HFF-Myc (cell line): ENCODE results near the gene CDH2.

Experiments used
- DNase-seq: peaks from one replicate; pipeline ENCODE4 v3.0.0-alpha.2; 2011; ENCODE audit warnings: low read depth; ENCODE audit errors: extremely low read depth
- H3K4me3 ChIP-seq: replicated peaks from 2 replicates; pipeline ENCODE4 v1.5.1; 2011; ENCODE audit warnings: low read depth, mild to moderate bottlenecking, control low read depth, low read length
- TF ChIP-seq, protein P1 (sequence below): IDR thresholded peaks from 2 replicates; pipeline ENCODE4 v1.5.1; 2012; ENCODE audit warnings: mild to moderate bottlenecking, low read depth, low read length, control low read depth; ENCODE audit errors: missing control alignments

CDH2 gene

DNA sequence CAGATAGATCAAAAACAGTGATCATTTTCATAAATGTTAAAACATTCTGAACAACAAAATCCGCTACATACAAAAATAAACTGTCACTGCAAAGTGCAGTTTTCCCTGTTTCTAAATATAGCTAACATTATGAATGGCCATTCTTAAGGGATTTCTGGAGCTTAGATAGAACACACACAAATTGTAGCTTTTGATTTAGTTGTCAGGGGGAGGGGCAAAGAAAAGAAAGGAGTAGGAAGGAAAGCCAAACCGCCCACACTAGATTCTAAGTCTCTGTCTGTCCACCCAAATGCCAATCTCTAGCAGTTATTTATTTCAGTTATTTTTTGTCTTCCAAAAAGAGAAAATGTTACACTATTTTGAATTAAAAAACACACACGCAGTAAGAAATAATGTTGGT is 182.4 kb downstream of the CDH2 start:
- TF ChIP-seq, protein P1, sequence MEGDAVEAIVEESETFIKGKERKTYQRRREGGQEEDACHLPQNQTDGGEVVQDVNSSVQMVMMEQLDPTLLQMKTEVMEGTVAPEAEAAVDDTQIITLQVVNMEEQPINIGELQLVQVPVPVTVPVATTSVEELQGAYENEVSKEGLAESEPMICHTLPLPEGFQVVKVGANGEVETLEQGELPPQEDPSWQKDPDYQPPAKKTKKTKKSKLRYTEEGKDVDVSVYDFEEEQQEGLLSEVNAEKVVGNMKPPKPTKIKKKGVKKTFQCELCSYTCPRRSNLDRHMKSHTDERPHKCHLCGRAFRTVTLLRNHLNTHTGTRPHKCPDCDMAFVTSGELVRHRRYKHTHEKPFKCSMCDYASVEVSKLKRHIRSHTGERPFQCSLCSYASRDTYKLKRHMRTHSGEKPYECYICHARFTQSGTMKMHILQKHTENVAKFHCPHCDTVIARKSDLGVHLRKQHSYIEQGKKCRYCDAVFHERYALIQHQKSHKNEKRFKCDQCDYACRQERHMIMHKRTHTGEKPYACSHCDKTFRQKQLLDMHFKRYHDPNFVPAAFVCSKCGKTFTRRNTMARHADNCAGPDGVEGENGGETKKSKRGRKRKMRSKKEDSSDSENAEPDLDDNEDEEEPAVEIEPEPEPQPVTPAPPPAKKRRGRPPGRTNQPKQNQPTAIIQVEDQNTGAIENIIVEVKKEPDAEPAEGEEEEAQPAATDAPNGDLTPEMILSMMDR = no peak
- H3K4me3 ChIP-seq = no peak overlapping the region
- no peak for DNase-seq

DNA sequence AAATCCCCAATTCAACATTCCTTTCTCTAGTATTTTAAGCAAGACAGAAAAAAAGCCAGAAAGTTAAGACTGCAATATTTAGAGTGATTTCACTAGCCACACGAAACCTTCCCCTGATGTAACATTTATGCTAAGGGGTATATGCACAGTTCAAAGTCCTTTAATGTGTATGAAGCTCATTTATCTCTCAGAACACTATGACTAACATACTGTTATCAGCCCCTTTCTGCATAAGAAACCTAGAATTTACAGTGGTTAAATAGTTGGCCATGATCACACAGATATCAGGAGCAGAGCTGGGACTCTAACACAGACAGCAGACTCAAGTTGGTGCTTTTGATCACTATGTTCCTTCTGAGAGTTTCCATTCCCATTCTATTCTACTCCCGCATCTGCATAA is 185.5 kb downstream of the CDH2 start:
- TF ChIP-seq, protein P1 = no peak
- no peak overlapping the region for H3K4me3 ChIP-seq
- no peak for DNase-seq

DNA sequence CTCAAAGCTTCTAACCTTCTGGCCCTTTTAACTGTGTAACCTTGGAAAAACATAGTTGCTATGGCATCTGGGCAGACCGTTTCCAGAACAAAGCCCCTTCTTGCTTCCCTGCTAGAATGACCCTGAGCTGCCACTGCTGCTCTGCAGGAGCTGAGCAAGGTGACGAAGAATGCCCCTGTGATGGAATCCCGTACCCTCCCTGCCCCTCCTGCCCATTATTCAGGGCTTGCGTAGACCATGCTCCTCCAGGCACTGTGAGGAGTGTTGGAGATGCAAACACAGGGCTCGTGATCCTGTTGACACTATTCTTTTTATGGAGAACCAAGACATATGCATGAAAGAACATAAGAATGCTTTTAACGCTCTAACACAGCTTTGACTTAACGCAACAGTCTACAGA is 191.1 kb downstream of the CDH2 start:
- no peak overlapping the region for H3K4me3 ChIP-seq
- TF ChIP-seq, protein P1 = no peak
- no peak for DNase-seq

DNA sequence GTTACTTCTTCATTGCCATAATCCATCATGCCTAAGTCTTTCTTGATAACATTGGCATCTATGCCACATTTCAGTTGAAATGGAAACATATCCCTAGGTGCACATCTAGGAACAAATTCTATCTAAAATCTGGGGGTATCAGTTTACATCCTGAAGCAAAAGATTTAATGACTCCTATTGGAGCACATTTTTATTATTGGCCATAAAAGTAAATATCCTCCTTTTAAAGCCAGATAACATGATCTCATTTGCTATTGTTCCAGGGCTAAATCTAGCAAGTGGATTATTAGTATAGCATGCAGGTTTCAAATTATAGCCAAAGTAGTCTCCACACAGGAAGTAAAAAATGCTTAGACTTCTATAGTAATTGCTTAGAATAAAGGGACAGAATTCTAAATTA is 193.2 kb downstream of the CDH2 start:
- no peak for DNase-seq
- H3K4me3 ChIP-seq = no peak overlapping the region
- TF ChIP-seq, protein P1 = no peak

DNA sequence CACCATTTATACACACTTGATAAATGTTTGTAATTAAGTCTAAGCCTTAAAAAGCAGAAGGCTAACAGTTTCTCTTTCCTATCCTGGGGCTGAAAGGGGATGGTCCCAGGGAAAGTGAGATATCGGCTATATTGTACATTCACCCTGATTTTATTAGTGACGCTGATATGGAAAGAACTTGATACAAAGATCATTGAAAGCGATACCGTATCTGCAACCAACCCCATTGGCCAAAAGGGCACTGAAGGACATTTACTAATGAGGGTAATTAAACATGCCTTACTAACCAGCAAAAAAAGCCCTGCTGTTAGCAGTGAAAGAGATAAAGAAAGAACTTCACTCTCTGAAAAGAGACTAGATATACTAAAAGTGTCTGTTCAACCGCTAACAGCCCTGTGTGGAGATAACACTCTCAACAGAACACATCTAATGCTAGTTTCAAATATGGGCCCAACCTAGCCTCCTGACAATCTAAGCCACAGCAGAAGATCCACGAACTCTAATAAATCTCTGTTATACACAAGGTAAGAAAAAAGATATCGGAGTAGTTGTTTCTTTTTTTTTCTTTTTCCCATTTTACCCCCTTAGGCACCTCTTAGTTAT is 200.0 kb downstream of the CDH2 start:
- DNase-seq = no peak
- H3K4me3 ChIP-seq = no peak overlapping the region
- TF ChIP-seq, protein P1 = no peak

DNA sequence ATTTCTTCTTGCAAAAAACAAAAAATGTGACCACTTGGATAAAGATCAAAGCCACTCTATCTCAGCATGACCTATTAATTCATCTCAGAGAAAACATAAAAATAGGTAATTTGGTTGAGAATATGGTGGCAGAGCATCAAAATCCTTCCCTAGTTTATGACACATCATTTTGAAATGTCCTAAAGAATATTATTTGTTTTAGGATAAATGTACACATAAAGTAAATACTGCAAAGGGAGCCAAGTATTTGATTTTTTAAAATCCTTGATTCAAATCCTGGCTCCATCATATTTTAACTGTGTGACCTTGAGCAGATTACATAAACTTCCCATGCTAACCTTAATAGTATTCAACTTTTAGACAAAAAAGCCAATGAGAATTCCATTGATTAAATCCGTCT is 206.6 kb downstream of the CDH2 start:
- TF ChIP-seq, protein P1 = no peak
- H3K4me3 ChIP-seq = no peak overlapping the region
- DNase-seq = no peak

DNA sequence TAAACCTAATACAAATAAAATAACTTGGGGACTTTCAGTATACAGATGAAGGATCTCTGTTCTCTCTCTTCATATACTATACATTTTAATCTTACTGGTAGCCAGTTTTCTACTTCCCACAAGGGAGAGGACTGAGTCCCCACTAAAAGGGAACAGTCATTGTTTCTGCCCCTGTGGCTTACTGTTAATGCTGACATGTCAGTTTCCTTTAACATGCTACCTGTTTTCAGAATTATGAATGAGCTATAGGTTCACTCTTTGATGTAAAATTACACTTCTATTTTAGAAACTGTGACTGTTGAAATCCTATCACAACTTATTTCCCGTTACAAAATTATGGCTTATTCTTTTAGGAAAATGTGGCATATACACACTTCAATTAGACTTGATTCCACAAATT is 207.7 kb downstream of the CDH2 start:
- DNase-seq = no peak
- H3K4me3 ChIP-seq = no peak overlapping the region
- TF ChIP-seq, protein P1 = no peak
